A673 (cell line): Measurements from ENCODE around the gene ZFYVE21. TPM values are rescaled to one million over a fixed set of nuclear protein-coding genes. Genes with fewer than 3 reads are reported as not detected.

Experiments used
- BruUV-seq: library from RNA; stranded (reverse); fragments of 400-500 nt; replicated peaks from 2 replicates; lab custom pipeline; 2021; lab: Mats Ljungman, UMichigan
- CTCF ChIA-PET: fragments of 300-600 bp; sonication (Branson Sonifier 250); formaldehyde crosslinking; loops from one replicate; lab custom pipeline; 2022; ENCODE audit warnings: antibody characterized with exemption; lab: Charles Lee
- POLR2A ChIA-PET: fragments of 300-600 bp; sonication (Branson Sonifier 250); formaldehyde crosslinking; loops from one replicate; lab custom pipeline; 2022; ENCODE audit warnings: antibody characterized with exemption; ENCODE audit not compliant: low non-redundant PET; lab: Charles Lee
- DNase-seq: peaks from one replicate; pipeline ENCODE4 v3.0.0-alpha.2; 2015; ENCODE audit warnings: low spot score
- H3K27ac ChIP-seq: fragments of 200-600 bp; sonication (generic); 2 replicates; pipeline ENCODE4 v1.5.1; 2016; ENCODE audit warnings: mixed run types, low read depth, mild to moderate bottlenecking, mixed read lengths, antibody characterized with exemption, low read length; ENCODE audit not compliant: poor library complexity, severe bottlenecking
- H3K27me3 ChIP-seq: fragments of 200-600 bp; sonication (generic); replicated peaks from 2 replicates; pipeline ENCODE4 v1.6.1; 2017; ENCODE audit warnings: mixed run types, low read depth, mild to moderate bottlenecking, mixed read lengths, antibody characterized with exemption, low read length; ENCODE audit not compliant: insufficient read depth, poor library complexity
- H3K36me3 ChIP-seq: fragments of 200-600 bp; sonication (generic); 2 replicates; pipeline ENCODE4 v1.6.1; 2016; ENCODE audit warnings: mixed run types, mild to moderate bottlenecking, mixed read lengths, antibody characterized with exemption, low read length; ENCODE audit not compliant: insufficient read depth, poor library complexity, severe bottlenecking
- H3K4me1 ChIP-seq: fragments of 200-600 bp; sonication (generic); 2 replicates; pipeline ENCODE4 v1.6.1; 2017; ENCODE audit warnings: mixed run types, mild to moderate bottlenecking, mixed read lengths, antibody characterized with exemption, low read length; ENCODE audit not compliant: insufficient read depth, poor library complexity, severe bottlenecking
- H3K4me3 ChIP-seq: fragments of 200-600 bp; sonication (generic); 2 replicates; pipeline ENCODE4 v1.5.1; 2016; ENCODE audit warnings: low read depth, mixed run types, mild to moderate bottlenecking, mixed read lengths, low read length; ENCODE audit not compliant: poor library complexity, severe bottlenecking
- H3K9me3 ChIP-seq: fragments of 200-600 bp; sonication (generic); 2 replicates; pipeline ENCODE4 v1.6.1; 2016; ENCODE audit warnings: mixed run types, low read depth, mild to moderate bottlenecking, mixed read lengths, antibody characterized with exemption, low read length; ENCODE audit not compliant: poor library complexity, severe bottlenecking
- EZH2 ChIP-seq: fragments of 200-600 bp; sonication (generic); IDR thresholded peaks from 2 replicates; pipeline ENCODE4 v1.6.1; 2017; ENCODE audit warnings: borderline replicate concordance, low read depth, mild to moderate bottlenecking, mixed read lengths, antibody characterized with exemption, low read length; ENCODE audit not compliant: poor library complexity, severe bottlenecking
- intact Hi-C: fragments of 100-400 bp; cut with micrococcal nuclease; formaldehyde crosslinking; loops from one replicate; pipeline ENCODE4 v1.10.0; 2022; ENCODE audit not compliant: unreplicated experiment
- total RNA-seq: library from RNA; stranded (reverse); gene quantifications from 2 replicates; pipeline ENCODE4 v1.2.3, GENCODE V29; 2021
- TF ChIP-seq, protein P1 (sequence below): fragments of 300-800, 200-600 bp; sonication (generic); conservative IDR thresholded peaks from 2 replicates; pipeline ENCODE4 v1.5.1; 2017; ENCODE audit warnings: low read depth, mild to moderate bottlenecking, antibody characterized with exemption, low read length, moderate library complexity, mixed read lengths

ZFYVE21 gene
- total RNA-seq, 1 experiment from 2014 or later: 35.7 TPM

DNA sequence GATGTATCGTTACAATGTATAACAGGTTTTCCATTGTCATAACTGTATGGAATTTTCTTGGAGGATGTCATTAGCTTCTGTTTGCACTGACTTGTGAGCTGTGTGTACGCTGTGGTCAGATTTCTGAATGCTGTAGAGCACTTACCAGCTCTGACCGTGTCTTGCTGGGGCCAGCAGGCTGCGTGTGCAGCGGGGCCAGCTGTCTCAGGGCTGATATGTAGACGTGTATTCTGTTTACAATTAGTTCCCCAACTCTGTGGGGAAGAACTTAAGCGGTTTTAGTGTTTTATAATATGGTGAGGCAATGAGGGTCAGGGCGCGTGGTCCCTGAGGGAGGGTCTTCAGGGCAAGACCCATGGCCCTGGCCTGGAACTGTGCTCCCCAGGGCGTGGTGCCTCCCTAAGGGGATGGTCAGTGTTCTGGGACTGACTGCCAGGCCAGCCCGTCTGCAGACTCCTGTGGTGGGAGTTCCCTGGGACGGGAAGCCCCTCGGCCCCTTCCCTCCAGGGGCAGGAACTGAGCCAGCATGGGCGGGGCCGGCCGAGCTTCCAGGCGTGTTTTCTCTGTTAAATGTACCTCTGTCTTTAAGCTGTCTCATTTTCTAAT lies 19.0 kb upstream of the ZFYVE21 start:
- ChIA-PET POLR2A (no interaction called here), CTCF (no interaction called here)
- DNase-seq: peak; percentile 44
- Histone ChIP-seq H3K4me3 (no peak overlapping the region), H3K9me3 (no peaks in the 10 kb centered on the region), H3K36me3 (peaks cover 70% of the 10 kb centered on the region), H3K27me3 (no peaks in the 10 kb centered on the region), H3K27ac (peak overlapping the region; percentile 67), H3K4me1 (peaks cover 26% of the 10 kb centered on the region)
- intact Hi-C loops: no loop called here
- TF ChIP-seq EZH2: no peak
- TF ChIP-seq, protein P1, sequence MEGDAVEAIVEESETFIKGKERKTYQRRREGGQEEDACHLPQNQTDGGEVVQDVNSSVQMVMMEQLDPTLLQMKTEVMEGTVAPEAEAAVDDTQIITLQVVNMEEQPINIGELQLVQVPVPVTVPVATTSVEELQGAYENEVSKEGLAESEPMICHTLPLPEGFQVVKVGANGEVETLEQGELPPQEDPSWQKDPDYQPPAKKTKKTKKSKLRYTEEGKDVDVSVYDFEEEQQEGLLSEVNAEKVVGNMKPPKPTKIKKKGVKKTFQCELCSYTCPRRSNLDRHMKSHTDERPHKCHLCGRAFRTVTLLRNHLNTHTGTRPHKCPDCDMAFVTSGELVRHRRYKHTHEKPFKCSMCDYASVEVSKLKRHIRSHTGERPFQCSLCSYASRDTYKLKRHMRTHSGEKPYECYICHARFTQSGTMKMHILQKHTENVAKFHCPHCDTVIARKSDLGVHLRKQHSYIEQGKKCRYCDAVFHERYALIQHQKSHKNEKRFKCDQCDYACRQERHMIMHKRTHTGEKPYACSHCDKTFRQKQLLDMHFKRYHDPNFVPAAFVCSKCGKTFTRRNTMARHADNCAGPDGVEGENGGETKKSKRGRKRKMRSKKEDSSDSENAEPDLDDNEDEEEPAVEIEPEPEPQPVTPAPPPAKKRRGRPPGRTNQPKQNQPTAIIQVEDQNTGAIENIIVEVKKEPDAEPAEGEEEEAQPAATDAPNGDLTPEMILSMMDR: no peak
- BruUV-seq: no TSS peak

DNA sequence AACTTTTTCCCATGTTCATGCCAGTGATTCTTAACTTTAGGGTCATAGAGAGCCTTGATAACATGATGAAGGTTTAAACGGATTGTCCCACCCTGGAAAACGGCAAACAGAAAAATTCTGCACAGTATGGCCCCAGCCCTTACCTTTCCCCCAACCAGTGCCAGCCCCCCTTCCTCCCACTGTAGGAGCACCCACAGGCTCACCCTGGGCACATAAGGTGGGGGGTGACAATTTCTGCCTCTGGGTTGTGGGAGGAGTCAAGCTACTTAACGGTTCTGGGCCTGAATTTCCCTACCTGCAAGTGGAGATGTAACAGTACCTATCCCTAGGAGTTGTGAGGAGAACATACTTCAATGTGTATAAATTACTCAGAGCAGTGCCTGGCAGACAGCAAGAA lies 18.4 kb upstream of the ZFYVE21 start:
- Histone ChIP-seq H3K36me3 (peaks cover 72% of the 10 kb centered on the region), H3K27ac (peak overlapping the region; percentile 67), H3K4me1 (peaks cover 26% of the 10 kb centered on the region), H3K9me3 (no peaks in the 10 kb centered on the region), H3K27me3 (no peaks in the 10 kb centered on the region), H3K4me3 (no peak overlapping the region)
- POLR2A ChIA-PET: no interaction called here
- BruUV-seq: no TSS peak
- TF ChIP-seq EZH2: no peak
- TF ChIP-seq, protein P1: no peak
- no peak for DNase-seq
- intact Hi-C loops: no loop called here
- CTCF ChIA-PET: no interaction called here

GRCh38 chr14:103697603-103698379 lies 17.8 kb upstream of the ZFYVE21 start:
- Histone ChIP-seq H3K36me3 (peaks cover 72% of the 10 kb centered on the region), H3K27ac (peak overlapping the region; percentile 63), H3K9me3 (no peaks in the 10 kb centered on the region), H3K4me1 (peaks cover 26% of the 10 kb centered on the region), H3K27me3 (no peaks in the 10 kb centered on the region), H3K4me3 (no peak overlapping the region)
- ChIA-PET CTCF (no interaction called here), POLR2A (no interaction called here)
- TF ChIP-seq EZH2: no peak
- TF ChIP-seq, protein P1: no peak
- intact Hi-C loops: no loop called here
- DNase-seq: no peak
- TSS peak; percentile 33 for BruUV-seq
